Measurements from ENCODE around the gene PXMP4. TPM values are rescaled to one million over a fixed set of nuclear protein-coding genes. Genes with fewer than 3 reads are reported as not detected.

Gene PXMP4
- total and polyA plus RNA-seq, 2 of the 4 experiments (the other 2 are of a cell fraction) = 3.6 to 7.1 TPM

GRCh38 chr20:33733654-33734576 is 13.8 kb upstream of the PXMP4 start:
- H2AFZ ChIP-seq (replicated peaks; ENCODE audit: low read length, poor library complexity) = peak overlapping the region; percentile 85
- peaks cover 12 to 37% of the 10 kb centered on the region in 2 experiments; a peak in 3 of 4 replicates for H3K79me1 ChIP-seq (ENCODE audit: low read depth in 1 of 2, low read length in 2 of 2)
- H2BK20ac ChIP-seq (ENCODE audit: low read depth, low read length) = peak overlapping the region; percentile 76
- TF ChIP-seq CTCF (conservative IDR thresholded peaks at IDR 0.05; ENCODE audit: low read depth, low read length) = no peak
- peak; percentile 78 for TF ChIP-seq CEBPB (IDR thresholded peaks at IDR 0.05; ENCODE audit: low read depth, low read length)
- H3K36me3 ChIP-seq (ENCODE audit: control insufficient read depth, insufficient read depth, low read length) = peaks cover 1% of the 10 kb centered on the region; the same call in 1 of the 2 replicates
- H4K8ac ChIP-seq (ENCODE audit: low read depth in 2 of 2, low read length in 2 of 2) = peak overlapping the region; percentile 84 to 95
- H3K9ac ChIP-seq (ENCODE audit: low read depth, low read length) = peak overlapping the region; percentile 50
- peak overlapping the region; percentile 35 for H3K4me2 ChIP-seq (ENCODE audit: low read depth, low read length)
- no peak overlapping the region for H3K4me3 ChIP-seq (ENCODE audit: insufficient read depth, low read depth, low read length)
- peak overlapping the region; percentile 51 for H3K56ac ChIP-seq (ENCODE audit: extremely low read depth, insufficient read depth, low read length)
- peak overlapping the region; percentile 82; the same call in 2 of the 3 replicates for H2BK15ac ChIP-seq (ENCODE audit: low read depth, low read length)
- H3K27ac ChIP-seq (ENCODE audit: insufficient read depth, low read length) = peak overlapping the region; percentile 85
- H2BK120ac ChIP-seq (ENCODE audit: low read depth, low read length) = peak overlapping the region; percentile 90
- intact Hi-C loops (cut with micrococcal nuclease) = loop anchor here (5.0 kb wide), 2 partner anchors 67 to 78 kb away; partner anchors contain the start of genes ACTL10 and CHMP4B
- peak overlapping the region; percentile 63 for H2AK5ac ChIP-seq (ENCODE audit: low read depth, low read length)
- H4K20me1 ChIP-seq (ENCODE audit: insufficient read depth, low read length) = no peaks in the 10 kb centered on the region
- H4K5ac ChIP-seq (ENCODE audit: low read depth, low read length) = peak overlapping the region; percentile 72
- H3K4ac ChIP-seq (ENCODE audit: low read depth, low read length) = peak overlapping the region; percentile 88
- peaks cover 9% of the 10 kb centered on the region for H3K9me3 ChIP-seq (ENCODE audit: control insufficient read depth, insufficient read depth, low read length)
- peak overlapping the region; percentile 89 for H3K18ac ChIP-seq (ENCODE audit: low read depth, low read length)
- H3K23ac ChIP-seq (ENCODE audit: low read depth, low read length) = peak overlapping the region; percentile 78
- 50% methylated on average over 2 of the region's 6 CpGs; no CpG with 5 or more reads in 1 of the 2 experiments for WGBS, 2 experiments (ENCODE audit: extremely low coverage in 2 of 2, insufficient read length in 1 of 2)
- in situ Hi-C loops (cut with MboI; ENCODE audit: low sequenced_read_pairs) = no loop called here
- H2BK5ac ChIP-seq (ENCODE audit: low read depth, low read length, poor library complexity, severe bottlenecking) = peak overlapping the region; percentile 84
- peaks cover 7% of the 10 kb centered on the region; the same call in 1 of the 2 replicates for H3K9me1 ChIP-seq (ENCODE audit: insufficient read depth, low read length)
- H4K91ac ChIP-seq (ENCODE audit: insufficient read depth, low read depth, low read length) = peak overlapping the region; percentile 92
- H3K27me3 ChIP-seq (ENCODE audit: control insufficient read depth, insufficient read depth, low read length) = no peaks in the 10 kb centered on the region
- peak; percentile 64 for DNase-seq
- no TSS peak for BruUV-seq (replicated peaks)
- POLR2A ChIA-PET (ENCODE audit: unreplicated experiment) = no interaction called here
- H3K4me1 ChIP-seq (ENCODE audit: control insufficient read depth, insufficient read depth, low read length) = peaks cover 18% of the 10 kb centered on the region
- CTCF ChIA-PET = no interaction called here
- peak; percentile 65 for ATAC-seq (ENCODE audit: low read depth)
- dilution Hi-C loops (cut with HindIII; ENCODE audit: low sequenced_read_pairs, unreplicated experiment) = no loop called here
- peak overlapping the region; percentile 83 for H3K14ac ChIP-seq (replicated peaks; ENCODE audit: low read depth, low read length)
- H2AK9ac ChIP-seq (replicated peaks; ENCODE audit: low read depth, low read length, poor library complexity) = peak overlapping the region; percentile 92
